Suppressor macrophage treated with lipopolysaccharide for 1 hour (primary cell): Measurements from ENCODE around the gene RNU1-4.
"Not testable (repeated sequence)": the region's sequence is repeated elsewhere in the genome, so short reads cannot be mapped to it uniquely, and the experiment has no call there.

ENCODE experiments used
- DNase-seq, 3 donors: peaks; one replicate each; pipeline ENCODE4 v3.0.0-alpha.2; 2020 to 2022

The RNU1-4 gene

GRCh38 chr1:16709659-16710087 is 30.6 kb upstream of the RNU1-4 start:
- DNase-seq: not testable (repeated sequence)

- DNase-seq: not testable (repeated sequence)
Measured at GRCh38 chr1:16710618-16711017, 29.7 kb upstream of the RNU1-4 start.

- not testable (repeated sequence) for DNase-seq
Measured at GRCh38 chr1:16712131-16712530, 28.2 kb upstream of the RNU1-4 start.

- not testable (repeated sequence) for DNase-seq
Measured at GRCh38 chr1:16712582-16712981, 27.7 kb upstream of the RNU1-4 start.

GRCh38 chr1:16712984-16713383 is 27.3 kb upstream of the RNU1-4 start:
- DNase-seq: not testable (repeated sequence)

- DNase-seq: not testable (repeated sequence)
Measured at GRCh38 chr1:16713480-16713879, 26.8 kb upstream of the RNU1-4 start.

- DNase-seq: no peak
Measured at GRCh38 chr1:16716691-16717335, 23.5 kb upstream of the RNU1-4 start.

- no peak for DNase-seq
Measured at GRCh38 chr1:16717336-16718098, 22.8 kb upstream of the RNU1-4 start.

- not testable (repeated sequence) for DNase-seq
Measured at GRCh38 chr1:16718099-16718907, 22.0 kb upstream of the RNU1-4 start.

- DNase-seq: no peak
Measured at GRCh38 chr1:16718908-16719533, 21.3 kb upstream of the RNU1-4 start.

GRCh38 chr1:16719571-16720350 is 20.6 kb upstream of the RNU1-4 start:
- no peak for DNase-seq

- no peak for DNase-seq
Measured at GRCh38 chr1:16720351-16721223, 19.7 kb upstream of the RNU1-4 start.

GRCh38 chr1:16721871-16722641 is 18.3 kb upstream of the RNU1-4 start:
- no peak for DNase-seq

- no peak for DNase-seq
Measured at GRCh38 chr1:16724718-16725438, 15.4 kb upstream of the RNU1-4 start.

GRCh38 chr1:16725439-16726245 is 14.7 kb upstream of the RNU1-4 start:
- DNase-seq: not testable (repeated sequence)

GRCh38 chr1:16727190-16728111 is 12.9 kb upstream of the RNU1-4 start:
- DNase-seq: peak; percentile 39 to 48 (median 39)

- not testable (repeated sequence) for DNase-seq
Measured at GRCh38 chr1:16728243-16728949, 11.9 kb upstream of the RNU1-4 start.
